HG02588 (cell line): ENCODE measurements around the gene FANCG.

Source experiments
- ATAC-seq: cut with Tn5 transposase; IDR thresholded peaks from one replicate; pipeline ENCODE4 v1.9.1; 2021; ENCODE audit warnings: mild to moderate bottlenecking, moderate library complexity; ENCODE audit not compliant: unreplicated experiment

Gene FANCG

GRCh38 chr9:35104586-35104985 is 24.8 kb upstream of the FANCG start:
- ATAC-seq, result no peak

- no peak for ATAC-seq
Observed at GRCh38 chr9:35103660-35104191, 24.0 kb upstream of the FANCG start.

- peak; percentile 89 for ATAC-seq
Observed at GRCh38 chr9:35102769-35103659, 23.3 kb upstream of the FANCG start, which contains the start of gene STOML2. TSS of gene STOML2 (minus strand) at chr9:35103131. CDS start at chr9:35103094, 37 bp downstream.

- no peak for ATAC-seq
Observed at GRCh38 chr9:35102465-35102768, 22.7 kb upstream of the FANCG start.

- ATAC-seq, result no peak
Observed at GRCh38 chr9:35097573-35097972, 17.8 kb upstream of the FANCG start.

GRCh38 chr9:35096035-35096849 is 16.5 kb upstream of the FANCG start, which contains the start of gene PIGO:
TSS of gene PIGO (minus strand) at chr9:35096591. CDS start at chr9:35095565, 1,026 bp downstream.
- peak; percentile 82 for ATAC-seq

- no peak for ATAC-seq
Observed at GRCh38 chr9:35091536-35091935, 11.8 kb upstream of the FANCG start.

GRCh38 chr9:35089434-35089833 is 9.7 kb upstream of the FANCG start:
- no peak for ATAC-seq

GRCh38 chr9:35085078-35085477 is 5.3 kb upstream of the FANCG start:
- no peak for ATAC-seq

GRCh38 chr9:35079041-35079425 is 709 bp downstream of the FANCG start:
- no peak for ATAC-seq

GRCh38 chr9:35078066-35078465 is 1.7 kb downstream of the FANCG start:
- ATAC-seq, result no peak

- ATAC-seq, result no peak
Observed at GRCh38 chr9:35076848-35077247, 2.9 kb downstream of the FANCG start.

- ATAC-seq, result no peak
Observed at GRCh38 chr9:35075358-35075757, 4.4 kb downstream of the FANCG start.

- ATAC-seq, result no peak
Observed at GRCh38 chr9:35074791-35075190, 5.0 kb downstream of the FANCG start.

- no peak for ATAC-seq
Observed at GRCh38 chr9:35074141-35074540, 5.6 kb downstream of the FANCG start.

GRCh38 chr9:35073279-35073612 is 6.5 kb downstream of the FANCG start:
- no peak for ATAC-seq

- peak; percentile 86 for ATAC-seq
Observed at GRCh38 chr9:35072461-35073278, 7.1 kb downstream of the FANCG start, which contains the start of gene VCP. TSS of gene VCP (minus strand) at chr9:35072625. CDS start at chr9:35072353, 272 bp downstream.

- peak; percentile 44 for ATAC-seq
Observed at GRCh38 chr9:35071814-35072460, 7.8 kb downstream of the FANCG start.

GRCh38 chr9:35070823-35071813 is 8.6 kb downstream of the FANCG start:
- ATAC-seq, result no peak
